Skeletal muscle tissue (tissue), 4 donors: ENCODE results near the gene P4HA1. TPM values are rescaled to one million over a fixed set of nuclear protein-coding genes. Genes with fewer than 3 reads are reported as not detected.

Experiments
- H3K27ac ChIP-seq: one replicate; pipeline ENCODE4 v1.7.0; 2013; ENCODE audit warnings: mild to moderate bottlenecking, low read depth, low read length, inconsistent platforms
- H3K27me3 ChIP-seq, 3 donors: one replicate each; pipeline ENCODE4 v1.7.0; 2013; ENCODE audit warnings: low read length in 3 of 3; ENCODE audit not compliant: control insufficient read depth in 3 of 3, insufficient read depth in 3 of 3
- H3K36me3 ChIP-seq, 3 donors: one replicate each; pipeline ENCODE4 v1.7.0; 2013; ENCODE audit warnings: low read length in 3 of 3; ENCODE audit not compliant: control insufficient read depth in 3 of 3, insufficient read depth in 3 of 3
- H3K4me1 ChIP-seq, 3 donors: one replicate each; pipeline ENCODE4 v1.7.0; 2013; ENCODE audit warnings: low read length in 3 of 3, mild to moderate bottlenecking in 3 of 3; ENCODE audit not compliant: control insufficient read depth in 3 of 3, insufficient read depth in 3 of 3
- H3K4me3 ChIP-seq, 3 donors: one replicate each; pipeline ENCODE4 v1.7.0; 2013; ENCODE audit warnings: low read length in 3 of 3
- H3K9ac ChIP-seq, 3 donors: one replicate each; pipeline ENCODE4 v1.7.0; 2013; ENCODE audit warnings: low read length in 3 of 3, mild to moderate bottlenecking in 3 of 3, moderate library complexity in 2 of 3, low read depth in 1 of 3
- H3K9me3 ChIP-seq, 3 donors: one replicate each; pipeline ENCODE4 v1.7.0; 2013; ENCODE audit warnings: low read length in 3 of 3; ENCODE audit not compliant: control insufficient read depth in 3 of 3
- total RNA-seq: library from RNA; depleted of rRNA; stranded (reverse); fragments of >200 nt; gene quantifications from one replicate; pipeline ENCODE4 v1.2.3, GENCODE V29; 2014
- donor health status: Osteomylitis.

Gene P4HA1
- 53.8 TPM for total RNA-seq

DNA sequence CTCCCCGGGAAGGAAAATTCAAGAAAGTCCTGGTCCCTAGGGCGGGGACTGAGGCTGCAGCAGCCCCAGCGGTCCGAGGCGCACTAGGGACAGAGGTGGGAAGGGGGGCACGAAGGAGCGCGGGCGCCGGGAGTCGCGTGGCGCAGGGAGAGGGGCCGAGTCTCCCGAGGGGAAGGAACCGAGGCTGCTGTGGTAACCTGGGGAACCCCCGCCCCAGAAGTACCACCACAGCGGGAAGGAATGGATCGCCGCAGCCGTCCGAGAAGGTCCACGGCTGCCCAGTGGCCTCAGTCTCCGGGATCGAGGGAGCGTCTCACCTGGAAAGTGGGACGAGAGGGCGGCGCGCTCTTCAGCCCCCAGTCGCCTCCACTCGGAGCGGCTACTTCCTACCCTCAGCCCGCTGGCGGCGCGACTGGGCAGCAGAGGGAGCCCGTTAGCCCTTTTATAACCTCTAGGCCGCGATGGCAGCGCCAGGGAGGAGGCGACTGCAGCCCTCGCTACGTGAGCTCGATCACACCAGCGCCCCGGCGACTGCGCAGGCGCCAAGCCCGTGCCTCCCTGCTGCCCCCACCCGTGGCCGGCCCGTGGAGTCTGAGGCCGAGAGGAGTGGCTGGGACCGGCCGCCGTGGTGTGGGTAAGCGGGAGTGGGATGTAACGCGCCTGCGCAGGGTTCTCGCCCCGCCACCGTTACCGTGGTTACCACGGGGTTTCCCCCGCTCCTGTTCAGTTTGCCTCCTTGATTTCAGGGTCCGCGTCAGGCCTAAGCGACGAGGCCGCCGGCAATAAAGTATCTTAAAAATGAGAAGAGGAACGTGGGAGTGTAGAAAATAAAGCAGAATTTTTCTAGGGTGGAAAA is at the start of gene P4HA1:
TSS of gene P4HA1 (minus strand) at position 418 of the 856 bp plus-strand sequence. CDS start 21,983 bp downstream, outside the sequence.
- Histone ChIP-seq H3K4me1 (peaks cover 11 to 26% (median 22%) of the 10 kb centered on the region in 3 donors), H3K9ac (peak within 1 kb of the TSS; percentile 96 to 99 (median 98)), H3K36me3 (no peaks in the 10 kb centered on the region), H3K27ac (peak within 1 kb of the TSS; percentile 98), H3K27me3 (no peaks in the 10 kb centered on the region), H3K4me3 (peak within 1 kb of the TSS; percentile 85 to 97 (median 97)), H3K9me3 (no peaks in the 10 kb centered on the region)

- Histone ChIP-seq H3K4me1 (no peaks in the 10 kb centered on the region), H3K36me3 (peaks cover 31 to 52% (median 50%) of the 10 kb centered on the region in 3 donors), H3K27me3 (no peaks in the 10 kb centered on the region)
These were observed 44.9 kb upstream of the P4HA1 start for GRCh38 chr10:73141603-73142002.

GRCh38 chr10:73139251-73139650 is 42.6 kb upstream of the P4HA1 start:
- H3K4me3 ChIP-seq = no peak overlapping the region
- no peaks in the 10 kb centered on the region for H3K9me3 ChIP-seq
- no peak overlapping the region for H3K27ac ChIP-seq
- no peak overlapping the region for H3K9ac ChIP-seq
- peaks cover 33 to 59% (median 49%) of the 10 kb centered on the region in 3 donors for H3K36me3 ChIP-seq
- H3K4me1 ChIP-seq = no peaks in the 10 kb centered on the region
- H3K27me3 ChIP-seq = no peaks in the 10 kb centered on the region

More at GRCh38 chr10:73141603-73142002, 44.9 kb upstream of the P4HA1 start:
- Histone ChIP-seq H3K27ac (no peak overlapping the region), H3K9me3 (no peaks in the 10 kb centered on the region), H3K9ac (no peak overlapping the region), H3K4me3 (no peak overlapping the region)

DNA sequence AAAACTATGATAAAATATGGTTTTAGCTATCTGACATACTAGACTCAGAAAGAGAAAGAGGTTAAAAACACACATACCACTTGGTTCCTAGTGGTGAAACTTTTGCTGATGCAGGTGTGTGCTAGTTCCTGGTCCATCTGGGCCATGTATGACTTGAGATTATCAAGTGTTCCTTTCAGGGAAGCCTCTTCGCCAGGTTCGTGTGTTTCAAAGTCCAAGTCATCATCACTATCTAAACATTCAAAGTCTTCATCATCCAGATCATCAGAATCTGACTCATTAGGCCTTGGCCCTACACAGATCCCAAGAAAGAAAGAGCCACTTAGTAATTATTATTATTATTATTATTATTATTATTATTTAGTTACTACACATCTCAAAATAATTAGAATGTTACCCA is 40.0 kb upstream of the P4HA1 start:
- peaks cover 24 to 62% (median 48%) of the 10 kb centered on the region in 3 donors for H3K36me3 ChIP-seq
- H3K4me1 ChIP-seq = no peaks in the 10 kb centered on the region
- H3K9me3 ChIP-seq = no peaks in the 10 kb centered on the region
- no peak overlapping the region for H3K9ac ChIP-seq
- no peaks in the 10 kb centered on the region for H3K27me3 ChIP-seq
- H3K27ac ChIP-seq = no peak overlapping the region
- H3K4me3 ChIP-seq = no peak overlapping the region

DNA sequence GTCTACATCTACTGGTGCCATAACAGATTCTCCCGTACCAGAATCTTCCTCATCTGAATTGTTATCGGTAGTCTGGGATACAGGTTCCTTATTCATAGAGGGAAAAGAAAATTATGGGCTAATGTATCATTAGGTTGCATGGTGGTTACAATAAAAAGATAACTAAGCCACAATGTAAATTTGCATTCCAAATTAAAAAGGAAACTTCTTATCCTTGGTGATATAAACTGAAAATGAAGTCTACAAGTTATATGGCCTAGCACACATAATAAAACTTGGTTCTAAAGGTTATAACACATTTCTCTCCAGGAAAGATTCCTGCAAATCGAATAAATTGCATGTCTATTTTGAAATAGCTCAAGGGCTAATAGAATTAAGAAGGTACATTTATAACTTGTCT is 38.1 kb upstream of the P4HA1 start:
- H3K27me3 ChIP-seq = no peaks in the 10 kb centered on the region
- no peak overlapping the region for H3K9ac ChIP-seq
- peaks cover 26 to 69% (median 57%) of the 10 kb centered on the region in 3 donors for H3K36me3 ChIP-seq

DNA sequence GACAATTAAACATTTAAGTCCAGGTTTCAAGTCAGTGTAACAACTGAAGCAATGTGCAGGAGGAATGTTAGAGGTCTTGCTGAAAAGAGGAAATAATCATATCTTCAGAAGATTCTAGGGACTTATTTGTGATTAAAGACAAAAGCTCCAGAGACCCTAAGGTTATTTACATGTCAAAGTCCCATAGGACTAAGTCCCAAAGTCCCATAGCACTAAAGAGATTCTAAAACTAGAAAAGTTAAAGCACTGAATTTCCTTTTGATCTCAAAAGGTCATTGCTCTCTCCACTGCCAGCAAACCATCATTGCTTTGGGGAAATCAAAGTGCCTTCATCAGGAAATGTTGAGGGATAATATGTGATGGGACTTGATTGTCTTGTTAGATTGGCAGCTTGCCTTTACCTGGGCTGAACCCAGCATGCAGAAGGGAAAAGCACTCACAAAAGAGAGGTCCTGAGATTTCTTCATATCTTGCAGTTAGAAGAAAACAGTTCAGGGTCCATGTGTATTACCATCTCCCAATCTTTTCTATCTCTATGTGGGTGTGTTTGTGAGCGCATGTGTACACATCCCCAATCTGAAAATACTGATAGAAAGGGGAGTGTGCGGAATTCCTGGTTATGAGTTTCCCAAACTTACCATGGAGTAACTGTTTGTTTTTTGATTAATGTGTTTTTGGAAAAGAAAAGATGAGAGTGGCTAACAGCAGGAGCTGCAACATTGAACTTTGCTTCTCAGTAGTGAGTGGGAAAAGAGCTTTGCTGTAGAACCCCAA is 35.4 kb upstream of the P4HA1 start:
- peaks cover 15 to 55% (median 48%) of the 10 kb centered on the region in 3 donors for H3K36me3 ChIP-seq

More for the DNA sequence above, 38.1 kb upstream of the P4HA1 start:
- H3K4me1 ChIP-seq = no peaks in the 10 kb centered on the region
- H3K9me3 ChIP-seq = no peaks in the 10 kb centered on the region
- no peak overlapping the region for H3K27ac ChIP-seq
- no peak overlapping the region for H3K4me3 ChIP-seq

DNA sequence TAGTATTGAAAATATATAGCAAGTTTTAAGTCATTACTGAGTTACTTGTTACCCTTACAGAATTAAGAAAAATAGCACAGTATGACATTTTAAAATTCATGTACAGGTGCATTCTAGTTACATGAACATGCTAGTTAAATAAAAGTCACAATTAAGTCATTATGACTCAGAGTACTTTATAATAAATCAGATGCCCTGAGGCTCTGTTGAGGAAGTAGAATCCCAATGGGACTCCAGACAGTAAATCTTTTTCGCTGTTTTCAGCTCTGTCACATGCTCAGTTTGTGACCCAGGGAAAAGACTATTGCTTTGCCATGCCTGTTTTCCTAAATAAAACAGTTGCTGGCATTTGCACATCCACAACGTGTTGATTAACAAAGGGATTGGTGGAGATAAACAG is 34.6 kb upstream of the P4HA1 start:
- H3K9me3 ChIP-seq = no peaks in the 10 kb centered on the region
- H3K27me3 ChIP-seq = no peaks in the 10 kb centered on the region
- H3K27ac ChIP-seq = no peak overlapping the region
- H3K36me3 ChIP-seq = peaks cover 15 to 56% (median 48%) of the 10 kb centered on the region in 3 donors
- H3K4me3 ChIP-seq = no peak overlapping the region
- H3K9ac ChIP-seq = no peak overlapping the region
- no peaks in the 10 kb centered on the region for H3K4me1 ChIP-seq

More for the DNA sequence above, 35.4 kb upstream of the P4HA1 start:
- Histone ChIP-seq H3K9ac (no peak overlapping the region), H3K4me3 (no peak overlapping the region), H3K27me3 (no peaks in the 10 kb centered on the region), H3K27ac (no peak overlapping the region), H3K9me3 (no peaks in the 10 kb centered on the region), H3K4me1 (no peaks in the 10 kb centered on the region)

GRCh38 chr10:73126343-73126742 is 29.7 kb upstream of the P4HA1 start:
- H3K9ac ChIP-seq = no peak overlapping the region
- peaks cover 0 to 3% (median 0%) of the 10 kb centered on the region in 3 donors for H3K4me1 ChIP-seq
- H3K36me3 ChIP-seq = peaks cover 12 to 32% (median 27%) of the 10 kb centered on the region in 3 donors
- no peaks in the 10 kb centered on the region for H3K9me3 ChIP-seq
- no peak overlapping the region for H3K4me3 ChIP-seq
- H3K27me3 ChIP-seq = no peaks in the 10 kb centered on the region
- no peak overlapping the region for H3K27ac ChIP-seq

DNA sequence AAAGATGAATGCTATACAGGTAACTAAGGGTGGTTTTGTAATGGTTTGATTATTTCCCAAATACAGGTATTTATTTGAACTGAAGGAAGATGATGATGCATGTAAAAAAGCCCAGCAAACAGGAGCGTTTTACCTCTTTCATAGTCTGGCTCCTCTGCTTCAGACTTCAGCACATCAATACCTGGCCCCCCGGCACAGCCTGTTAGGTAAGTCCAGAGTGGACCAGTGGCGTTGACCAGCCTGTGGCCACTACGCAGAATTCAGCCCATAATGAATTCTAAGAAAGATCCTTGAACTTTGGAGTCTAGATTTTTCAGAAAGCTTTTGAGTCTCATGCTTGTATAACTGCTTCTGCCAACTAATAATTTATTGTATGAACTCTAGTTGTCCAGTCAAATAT is 23.3 kb upstream of the P4HA1 start:
- Histone ChIP-seq H3K9me3 (no peaks in the 10 kb centered on the region), H3K27me3 (no peaks in the 10 kb centered on the region), H3K36me3 (peaks cover 3 to 16% (median 8%) of the 10 kb centered on the region in 3 donors), H3K27ac (peak overlapping the region; percentile 92), H3K4me1 (peaks cover 0 to 9% (median 4%) of the 10 kb centered on the region in 3 donors), H3K9ac (no peak overlapping the region), H3K4me3 (no peak overlapping the region)
